22Rv1 (cell line): ENCODE measurements around the gene CPLX1.
"Not testable (repeated sequence)": the region's sequence is repeated elsewhere in the genome, so short reads cannot be mapped to it uniquely, and the experiment has no call there.

Experiments
- CTCF ChIP-seq: fragments of 450-650 bp; IDR thresholded peaks from 2 replicates; pipeline ENCODE4 v1.5.1; 2017; ENCODE audit warnings: mild to moderate bottlenecking
- ZFX ChIP-seq: fragments of 450-650 bp; IDR thresholded peaks from 2 replicates; pipeline ENCODE4 v1.6.1; 2017; ENCODE audit warnings: antibody characterized with exemption, borderline replicate concordance

- TF ChIP-seq CTCF, ZFX: not testable (repeated sequence)
Observed at GRCh38 chr4:806979-807378, 18.9 kb downstream of the CPLX1 start.
